GM23338 (cell line): ENCODE results near the gene RAB33B. TPM values are rescaled to one million over a fixed set of nuclear protein-coding genes. Genes with fewer than 3 reads are reported as not detected.
A peak's percentile ranks its signal among the peaks of the same experiment; 100 is the strongest.

ENCODE experiments used
- ATAC-seq: fragments of 200-7000 bp; cut with Tn5 transposase; 3 replicates; pipeline ENCODE4 v1.9.1; 2020
- DNase-seq: peaks from one replicate; pipeline ENCODE4 v3.0.0-alpha.2; 2015; ENCODE audit warnings: low spot score
- H2AFZ ChIP-seq: fragments of 200-600 bp; sonication (generic); 2 replicates; pipeline ENCODE4 v1.8.0; 2016; ENCODE audit warnings: antibody characterized with exemption, mild to moderate bottlenecking, moderate library complexity
- H3F3A ChIP-seq: fragments of 200-600 bp; sonication (generic); replicated peaks from 2 replicates; pipeline ENCODE4 v1.8.0; 2017; ENCODE audit warnings: antibody characterized with exemption, mixed run types, low read depth
- H3K27ac ChIP-seq: fragments of 200-600 bp; sonication (generic); 2 replicates; pipeline ENCODE4 v1.6.1; 2016; ENCODE audit warnings: low read depth
- H3K27me3 ChIP-seq: fragments of 200-600 bp; sonication (generic); 2 replicates; pipeline ENCODE4 v1.8.0; 2016; ENCODE audit warnings: mild to moderate bottlenecking, mixed run types, moderate library complexity; ENCODE audit not compliant: insufficient read depth
- H3K36me3 ChIP-seq: fragments of 200-600 bp; sonication (generic); 2 replicates; pipeline ENCODE4 v1.8.0; 2016; ENCODE audit warnings: mild to moderate bottlenecking; ENCODE audit not compliant: insufficient read depth
- H3K4me1 ChIP-seq: fragments of 200-600 bp; sonication (generic); 2 replicates; pipeline ENCODE4 v1.8.0; 2016; ENCODE audit warnings: mild to moderate bottlenecking, moderate library complexity; ENCODE audit not compliant: insufficient read depth
- H3K4me2 ChIP-seq: fragments of 200-600 bp; sonication (generic); 2 replicates; pipeline ENCODE4 v1.7.1; 2017; ENCODE audit warnings: mixed run types
- H3K4me3 ChIP-seq: fragments of 200-600 bp; sonication (generic); 2 replicates; pipeline ENCODE4 v1.6.1; 2016; ENCODE audit warnings: mixed run types
- H3K79me2 ChIP-seq: fragments of 200-600 bp; sonication (generic); replicated peaks from 2 replicates; pipeline ENCODE4 v1.8.0; 2017; ENCODE audit warnings: mild to moderate bottlenecking; ENCODE audit not compliant: insufficient read depth
- H3K9me2 ChIP-seq: fragments of 200-600 bp; sonication (generic); 2 replicates; pipeline ENCODE4 v1.8.0; 2017; ENCODE audit not compliant: insufficient read depth
- H4K20me1 ChIP-seq: fragments of 200-600 bp; sonication (generic); replicated peaks from 2 replicates; pipeline ENCODE4 v1.8.0; 2017; ENCODE audit warnings: mild to moderate bottlenecking; ENCODE audit not compliant: insufficient read depth
- H3K27ac Mint-ChIP-seq: 2 replicates; pipeline ENCODE4 v1.8.0; 2020; ENCODE audit warnings: inconsistent platforms, mild to moderate bottlenecking, moderate library complexity, mixed read lengths
- H3K27me3 Mint-ChIP-seq: 3 replicates; pipeline ENCODE4 v1.8.0; 2022; ENCODE audit warnings: low read depth, mild to moderate bottlenecking, moderate library complexity, mixed read lengths, inconsistent platforms; ENCODE audit not compliant: insufficient read depth, poor library complexity
- H3K36me3 Mint-ChIP-seq: 3 replicates; pipeline ENCODE4 v1.8.0; 2021; ENCODE audit warnings: low read depth, mild to moderate bottlenecking, inconsistent platforms, moderate library complexity, mixed read lengths
- H3K4me1 Mint-ChIP-seq: 3 replicates; pipeline ENCODE4 v1.8.0; 2020; ENCODE audit warnings: mild to moderate bottlenecking, inconsistent platforms, mixed read lengths
- H3K4me3 Mint-ChIP-seq: 3 replicates; pipeline ENCODE4 v1.8.0; 2021; ENCODE audit warnings: moderate library complexity, mild to moderate bottlenecking, inconsistent platforms, mixed read lengths
- H3K9me3 Mint-ChIP-seq: 3 replicates; pipeline ENCODE4 v1.8.0; 2020; ENCODE audit warnings: moderate library complexity, mild to moderate bottlenecking, inconsistent platforms, mixed read lengths
- CREB1 ChIP-seq: fragments of 250-450 bp; sonication (Bioruptor Pico); IDR thresholded peaks from 2 replicates; pipeline ENCODE4 v1.5.0; 2020; ENCODE audit warnings: low read depth, mild to moderate bottlenecking, moderate library complexity
- CTCF ChIP-seq, 2 experiments: fragments of 200-600 bp in 1 of 2; sonication (generic) in 1 of 2; conservative IDR thresholded peaks; 2 replicates each; pipeline versions ENCODE4 v1.5.1 to v1.6.1; 2016 to 2017; ENCODE audit warnings: antibody characterized with exemption in 2 of 2, low read depth in 2 of 2, mild to moderate bottlenecking in 2 of 2, moderate library complexity in 1 of 2
- ETS1 ChIP-seq: IDR thresholded peaks from 2 replicates; pipeline ENCODE4 v1.6.1; 2016; ENCODE audit warnings: antibody characterized with exemption
- EZH2 ChIP-seq: fragments of 200-600 bp; sonication (generic); IDR thresholded peaks from one replicate; pipeline ENCODE4 v1.8.0; 2017; ENCODE audit warnings: antibody characterized with exemption, mild to moderate bottlenecking, low read depth; ENCODE audit not compliant: unreplicated experiment
- EZH2phosphoT487 ChIP-seq: fragments of 200-600 bp; sonication (generic); IDR thresholded peaks from one replicate; pipeline ENCODE4 v1.8.1; 2018; ENCODE audit warnings: antibody characterized with exemption; ENCODE audit not compliant: unreplicated experiment
- JUNB ChIP-seq: IDR thresholded peaks from one replicate; pipeline ENCODE4 v1.6.1; 2016; ENCODE audit warnings: antibody characterized with exemption; ENCODE audit not compliant: unreplicated experiment
- NANOG ChIP-seq: IDR thresholded peaks from 2 replicates; pipeline ENCODE4 v1.6.1; 2016; ENCODE audit warnings: antibody characterized with exemption, borderline replicate concordance
- POLR2AphosphoS5 ChIP-seq: IDR thresholded peaks from 2 replicates; pipeline ENCODE4 v1.6.1; 2016; ENCODE audit warnings: antibody characterized with exemption, low read depth
- REST ChIP-seq: IDR thresholded peaks from one replicate; pipeline ENCODE4 v1.6.1; 2018; ENCODE audit warnings: antibody characterized with exemption; ENCODE audit not compliant: unreplicated experiment
- STAT1 ChIP-seq: IDR thresholded peaks from one replicate; pipeline ENCODE4 v1.6.1; 2016; ENCODE audit warnings: antibody characterized with exemption; ENCODE audit not compliant: unreplicated experiment
- ZNF114 ChIP-seq: fragments of 250-450 bp; sonication (Bioruptor Pico); IDR thresholded peaks from 2 replicates; pipeline ENCODE4 v1.5.0; 2020; ENCODE audit warnings: mild to moderate bottlenecking, moderate library complexity
- ZNF331 ChIP-seq: fragments of 250-450 bp; sonication (Bioruptor Pico); IDR thresholded peaks from 2 replicates; pipeline ENCODE4 v1.5.0; 2020; ENCODE audit warnings: low read depth, mild to moderate bottlenecking, moderate library complexity
- ZNF462 ChIP-seq: fragments of 250-450 bp; sonication (Bioruptor Pico); IDR thresholded peaks from 2 replicates; pipeline ENCODE4 v1.5.0; 2020; ENCODE audit warnings: mild to moderate bottlenecking, moderate library complexity
- polyA plus RNA-seq: library from polyadenylated mRNA; unstranded; fragments of >200 nt; fragmentation: Nextera tagmentation; extraction: Ambion mirVana; gene quantifications from 2 replicates; pipeline ENCODE4 v1.2.1, GENCODE V29; 2016
- total RNA-seq: library from RNA; depleted of rRNA; stranded (reverse); fragments of >200 nt; shearing (Covaris generic); gene quantifications from 2 replicates; pipeline ENCODE4 v1.2.3, GENCODE V29; 2014

Gene RAB33B
- total and polyA plus RNA-seq, 2 experiments from 2014 or later = 9.9 to 17.5 TPM

GRCh38 chr4:139484783-139485311, 30.9 kb downstream of the RAB33B start:
- no peaks in the 10 kb centered on the region for H3K79me2 ChIP-seq
- TF ChIP-seq CREB1 (CRISPR knock-in tag) (no peak), NANOG (no peak), ZNF462 (CRISPR knock-in tag) (no peak), ZNF331 (CRISPR knock-in tag) (no peak), CTCF (conservative IDR thresholded peaks at IDR 0.05; ENCODE audit: low read depth in 2 of 2) (no peak), STAT1 (no peak), EZH2 (no peak), EZH2phosphoT487 (no peak), POLR2AphosphoS5 (no peak), ZNF114 (no peak), ETS1 (no peak), REST (no peak), JUNB (no peak)
- Mint-ChIP-seq H3K4me3 (no peak overlapping the region), H3K4me1 (no peaks in the 10 kb centered on the region), H3K27ac (no peak overlapping the region), H3K27me3 (no peaks in the 10 kb centered on the region), H3K9me3 (no peaks in the 10 kb centered on the region), H3K36me3 (no peaks in the 10 kb centered on the region)
- no peaks in the 10 kb centered on the region for H4K20me1 ChIP-seq
- no peak overlapping the region for H3K4me2 ChIP-seq
- H3K9me2 ChIP-seq = no peaks in the 10 kb centered on the region
- H2AFZ ChIP-seq = peak overlapping the region; percentile 74; the same call in 1 of the 2 replicates
- peak; percentile 72 for ATAC-seq
- no peaks in the 10 kb centered on the region for H3F3A ChIP-seq
- H3K4me3 ChIP-seq = no peak overlapping the region
- H3K27me3 ChIP-seq = no peaks in the 10 kb centered on the region
- H3K27ac ChIP-seq = no peak overlapping the region
- no peaks in the 10 kb centered on the region for H3K4me1 ChIP-seq
- no peaks in the 10 kb centered on the region for H3K36me3 ChIP-seq
- DNase-seq = no peak
